ENCODE results near the gene MYOM1. TPM values are rescaled to one million over a fixed set of nuclear protein-coding genes. Genes with fewer than 3 reads are reported as not detected.
A peak's percentile ranks its signal among the peaks of the same experiment; 100 is the strongest.

MYOM1 gene
- total and polyA plus RNA-seq, 12 donors: 94.4 to 1,558 (median 870) TPM

- 68 to 70% methylated on average over 6 of the region's 6 CpGs for WGBS, 2 donors
- ATAC-seq (no peak), DNase-seq (no peak)
- no peak for TF ChIP-seq CTCF (IDR thresholded peaks at IDR 0.05)
- Histone ChIP-seq H3K4me3 (no peak overlapping the region), H3K4me1 (no peaks in the 10 kb centered on the region), H3K27ac (no peak overlapping the region), H3K36me3 (peaks cover 0 to 96% (median 20%) of the 10 kb centered on the region in 9 donors), H3K27me3 (no peaks in the 10 kb centered on the region), H3K9me3 (no peaks in the 10 kb centered on the region)
- intact Hi-C loops (cut with DNase I): no loop called here
These were observed 108.1 kb downstream of the MYOM1 start for GRCh38 chr18:3111523-3112240.

- 82 to 85% methylated on average over 7 of the region's 7 CpGs for WGBS, 2 donors
- ATAC-seq (peak in 2 of 8 donors; percentile 26 to 43), DNase-seq (no peak)
- Histone ChIP-seq H3K4me3 (no peak overlapping the region), H3K36me3 (peaks cover 0 to 96% (median 14%) of the 10 kb centered on the region in 9 donors), H3K27me3 (no peaks in the 10 kb centered on the region), H3K27ac (no peak overlapping the region), H3K4me1 (no peaks in the 10 kb centered on the region), H3K9me3 (no peaks in the 10 kb centered on the region)
- intact Hi-C loops (cut with DNase I): no loop called here
- no peak for TF ChIP-seq CTCF (IDR thresholded peaks at IDR 0.05)
These were observed 109.6 kb downstream of the MYOM1 start for GRCh38 chr18:3110034-3110752.

GRCh38 chr18:3107740-3108151 lies 112.0 kb downstream of the MYOM1 start:
- peaks cover 0 to 21% (median 14%) of the 10 kb centered on the region in 9 donors for H3K4me1 ChIP-seq
- ATAC-seq (no peak), DNase-seq (no peak)
- no peak for TF ChIP-seq CTCF (IDR thresholded peaks at IDR 0.05)
- no peaks in the 10 kb centered on the region for H3K9me3 ChIP-seq
- H3K27ac ChIP-seq: no peak overlapping the region
- H3K4me3 ChIP-seq: no peak overlapping the region
- intact Hi-C loops (cut with DNase I): no loop called here
- no peaks in the 10 kb centered on the region for H3K27me3 ChIP-seq
- H3K36me3 ChIP-seq: peaks cover 0 to 78% (median 14%) of the 10 kb centered on the region in 9 donors

- no peak for TF ChIP-seq CTCF (IDR thresholded peaks at IDR 0.05)
- H3K9me3 ChIP-seq: no peaks in the 10 kb centered on the region
- peak in 2 of 8 donors; percentile 2 to 40 for ATAC-seq
- WGBS, 2 donors: 76% methylated on average over 6 of the region's 6 CpGs
- no peak overlapping the region for H3K4me3 ChIP-seq
- intact Hi-C loops (cut with DNase I): no loop called here
- peaks cover 0 to 78% (median 6%) of the 10 kb centered on the region in 9 donors for H3K36me3 ChIP-seq
- no peaks in the 10 kb centered on the region for H3K27me3 ChIP-seq
- DNase-seq: no peak
- peaks cover 0 to 23% (median 15%) of the 10 kb centered on the region in 9 donors for H3K4me1 ChIP-seq
- H3K27ac ChIP-seq: peak overlapping the region in 1 of 10 donors; percentile 5
These were observed 115.3 kb downstream of the MYOM1 start for GRCh38 chr18:3104190-3105054.
